RKO (cell line): ENCODE data around the gene TAF5L.
"Not testable (repeated sequence)": the region's sequence is repeated elsewhere in the genome, so short reads cannot be mapped to it uniquely, and the experiment has no call there.

Experiments used
- DNase-seq: peaks from one replicate; pipeline ENCODE4 v3.0.0-alpha.2; 2016; ENCODE audit warnings: low spot score

The TAF5L gene

DNA sequence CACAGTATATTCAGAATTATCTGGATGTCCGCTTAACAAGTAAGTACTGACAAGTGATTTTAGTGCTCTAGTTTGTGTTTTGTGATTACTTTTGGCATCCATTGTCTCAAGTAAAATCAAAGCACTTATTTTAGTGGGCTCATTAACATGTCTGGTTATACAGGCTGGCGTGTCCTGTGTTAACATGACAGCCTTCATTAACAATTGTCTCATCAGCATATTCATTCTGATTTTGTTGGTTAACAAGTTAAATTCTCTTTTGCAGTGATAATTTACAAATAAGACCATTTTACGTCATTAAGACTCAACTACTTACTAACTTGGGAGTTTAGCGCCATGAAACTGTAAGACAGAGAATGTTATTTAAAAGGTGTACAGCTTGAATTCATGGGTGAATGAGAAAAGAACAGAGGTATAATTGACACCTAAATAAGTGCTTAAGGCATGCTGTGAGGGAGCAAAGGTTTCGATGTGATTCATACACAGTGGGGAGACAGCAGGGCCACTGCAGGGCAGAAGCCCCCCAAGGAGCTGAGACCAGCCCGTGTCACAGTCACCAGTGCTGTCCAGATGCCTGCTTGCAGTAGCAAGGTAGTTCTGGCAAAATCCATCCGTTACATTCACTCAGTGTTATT, 22.4 kb downstream of the TAF5L start:
- no peak for DNase-seq

DNA sequence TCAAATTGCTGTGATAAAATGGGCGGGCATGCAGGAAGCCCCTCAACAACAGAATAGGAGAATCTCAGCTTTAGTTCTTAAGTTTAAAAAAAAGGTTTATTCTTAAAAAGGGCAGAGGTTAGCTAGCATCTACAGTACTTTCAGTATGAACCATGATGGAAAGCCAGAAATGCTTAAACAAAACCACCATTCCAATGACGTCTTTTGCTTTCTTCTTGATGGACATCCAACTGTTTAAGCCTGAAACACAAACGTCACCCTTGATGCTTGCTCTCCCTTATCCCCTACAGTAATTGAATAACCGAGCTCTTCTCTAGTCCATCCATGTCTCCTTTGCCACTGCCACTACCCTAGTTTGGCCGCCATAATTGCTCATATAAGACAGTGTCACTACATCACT, 25.7 kb downstream of the TAF5L start:
- no peak for DNase-seq

DNA sequence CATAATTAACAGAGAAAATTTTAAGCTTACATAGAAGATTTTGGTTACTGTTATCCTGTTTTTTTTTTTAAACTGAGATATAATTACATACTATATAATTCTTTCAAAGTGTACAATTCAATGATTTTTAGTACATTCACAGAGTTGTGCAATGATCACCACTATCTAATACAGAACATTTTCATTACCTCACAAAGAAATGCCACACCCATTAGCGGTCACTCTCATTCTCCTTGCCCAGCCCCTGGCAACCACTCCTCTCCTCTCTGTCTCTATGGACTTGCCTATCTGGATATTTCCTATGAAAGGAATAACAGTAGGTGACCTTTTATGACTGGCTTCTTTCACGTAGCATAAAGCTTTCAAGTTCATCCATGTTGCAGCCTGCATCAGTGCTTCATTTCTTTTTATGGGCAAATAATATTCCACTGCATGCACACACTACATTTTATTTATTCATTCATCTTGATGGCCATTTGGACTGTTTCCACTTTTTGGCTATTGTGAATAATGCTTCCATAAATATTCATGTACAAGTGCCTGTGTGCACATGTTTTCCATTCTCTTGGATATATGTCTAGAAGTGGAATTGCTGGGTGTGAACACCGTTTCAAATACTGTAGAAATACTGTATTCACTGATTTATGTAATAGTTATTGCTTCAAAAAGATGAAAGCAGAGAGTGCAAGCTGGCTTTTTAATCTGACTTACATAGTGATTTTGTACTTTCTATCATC, 26.5 kb downstream of the TAF5L start:
- no peak for DNase-seq

DNA sequence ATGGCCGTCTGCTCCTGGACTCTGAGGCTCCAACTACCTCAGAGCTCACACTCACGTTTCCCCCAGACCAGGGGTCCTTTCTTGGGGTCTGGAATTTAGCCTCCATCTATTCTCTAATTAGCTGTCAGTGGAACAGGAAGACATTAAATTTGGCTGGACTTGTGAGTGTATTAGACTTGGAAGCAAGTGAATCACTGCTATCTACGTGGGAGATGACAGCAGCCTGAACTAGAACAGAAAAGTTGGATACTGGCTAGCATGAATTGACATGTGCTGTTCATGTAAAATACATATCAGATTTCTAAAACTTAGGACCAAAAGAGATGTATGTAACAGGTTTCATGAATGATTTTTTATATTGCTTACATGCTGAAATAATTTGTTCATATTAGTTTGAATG, 28.0 kb downstream of the TAF5L start:
- DNase-seq, result no peak

DNA sequence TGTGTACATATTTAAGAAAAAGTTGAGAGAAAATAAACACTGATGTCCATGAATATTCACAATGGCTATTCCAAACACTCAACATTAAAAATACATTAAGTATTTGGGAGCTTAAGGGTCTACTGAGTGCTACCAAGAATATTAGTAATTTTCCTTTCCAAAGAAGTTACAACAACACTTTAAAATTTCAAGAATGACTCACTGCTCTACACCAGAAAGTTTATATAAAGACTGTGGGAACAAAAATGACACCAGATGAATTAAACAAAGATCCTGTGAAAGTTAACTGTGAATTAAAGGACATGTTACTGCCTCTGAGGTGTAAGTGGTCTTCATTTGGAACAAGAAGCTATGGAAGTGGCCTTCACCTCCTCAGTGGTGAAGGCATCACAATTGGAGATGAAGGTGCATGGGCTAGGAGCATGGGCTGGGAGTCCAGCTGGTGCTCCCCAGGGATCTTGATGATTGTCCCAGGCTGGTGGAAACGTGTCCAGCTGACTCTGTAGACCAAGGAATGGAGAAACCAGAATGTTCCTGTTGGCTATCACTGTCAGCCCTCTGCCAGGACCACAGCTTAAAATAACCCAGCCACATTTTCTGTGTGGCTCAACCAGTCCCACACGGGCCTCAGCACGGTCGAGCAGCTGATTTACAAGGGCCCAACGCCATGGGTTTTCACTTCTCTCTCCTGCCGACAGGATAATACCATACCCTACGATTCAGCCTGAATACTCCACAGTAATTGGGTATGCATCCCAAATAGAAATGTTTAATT, 28.8 kb downstream of the TAF5L start:
- DNase-seq, result no peak

DNA sequence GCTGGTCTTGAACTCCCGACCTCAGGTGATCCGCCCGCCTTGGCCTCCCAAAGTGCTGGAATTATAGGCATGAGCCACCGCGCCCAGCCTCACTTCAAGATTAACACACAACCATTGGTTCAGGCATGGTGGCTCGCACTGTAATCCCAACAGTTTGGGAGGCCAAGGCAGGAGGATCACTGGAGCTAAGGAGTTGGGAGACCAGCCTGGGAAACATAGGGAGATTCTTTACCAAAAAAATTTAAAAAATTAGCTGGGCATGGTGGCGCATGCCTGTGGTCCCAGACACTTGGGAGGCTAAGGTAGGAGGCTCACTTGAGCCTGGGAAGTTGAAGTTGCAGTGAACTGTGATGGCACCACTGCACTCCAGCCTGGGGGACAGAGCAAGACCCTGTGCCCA, 30.0 kb downstream of the TAF5L start:
- DNase-seq, result not testable (repeated sequence)

DNA sequence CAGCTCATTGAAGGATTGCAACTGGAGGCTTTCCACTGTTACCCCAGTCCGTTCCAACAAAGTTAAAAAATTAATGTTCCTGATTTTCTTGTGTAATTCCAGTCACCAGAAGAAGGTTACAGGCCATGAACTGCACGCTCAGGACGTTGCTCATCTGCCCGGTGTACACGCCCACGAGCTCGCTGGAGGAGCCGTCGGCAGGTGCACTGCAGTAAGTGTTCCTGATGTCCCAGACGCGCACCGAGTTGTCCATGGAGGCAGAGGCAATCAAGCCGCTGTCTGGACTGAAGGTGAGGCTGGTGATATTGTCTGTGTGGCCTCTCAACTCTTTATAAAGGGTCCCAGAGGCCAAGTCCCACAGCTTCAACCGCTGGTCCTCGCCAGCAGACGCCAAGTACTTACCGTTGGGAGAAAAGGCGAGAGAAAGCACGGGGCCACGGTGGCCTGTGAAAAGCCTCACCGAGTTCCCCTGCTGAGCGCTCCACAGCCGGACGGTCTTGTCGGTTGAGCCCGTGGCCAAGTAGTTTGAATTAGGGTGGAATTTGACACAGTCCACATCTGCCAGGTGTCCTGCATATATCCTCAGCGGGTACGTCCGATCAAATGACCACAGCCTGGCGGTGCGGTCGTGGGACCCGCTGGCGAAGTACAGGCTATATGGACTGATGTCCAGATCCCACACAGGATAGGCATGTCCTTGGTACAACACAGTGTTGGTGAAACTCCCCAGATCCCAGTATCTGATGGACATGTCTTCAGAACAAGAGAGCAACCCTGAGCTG, 31.5 kb downstream of the TAF5L start:
- no peak for DNase-seq

DNA sequence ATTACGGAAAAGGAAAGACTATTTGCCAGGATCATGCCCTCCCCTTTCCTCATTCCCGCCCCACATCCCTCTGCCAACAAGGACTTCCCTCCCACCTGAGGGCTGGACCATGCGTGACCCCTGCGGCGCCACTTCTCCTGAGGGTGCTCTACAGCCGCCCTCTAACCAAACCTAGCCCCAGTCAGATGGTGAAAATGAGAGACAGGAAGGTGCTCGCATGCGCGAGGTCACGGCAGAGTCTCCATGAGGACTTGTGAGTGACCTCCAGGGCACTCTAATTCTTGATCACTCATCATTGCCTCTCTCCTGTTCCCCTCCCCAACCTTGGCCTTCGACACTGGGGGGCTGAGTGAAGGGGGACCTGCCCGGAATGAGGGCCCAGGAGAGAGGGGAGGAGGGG, 32.1 kb downstream of the TAF5L start:
- DNase-seq, result no peak

DNA sequence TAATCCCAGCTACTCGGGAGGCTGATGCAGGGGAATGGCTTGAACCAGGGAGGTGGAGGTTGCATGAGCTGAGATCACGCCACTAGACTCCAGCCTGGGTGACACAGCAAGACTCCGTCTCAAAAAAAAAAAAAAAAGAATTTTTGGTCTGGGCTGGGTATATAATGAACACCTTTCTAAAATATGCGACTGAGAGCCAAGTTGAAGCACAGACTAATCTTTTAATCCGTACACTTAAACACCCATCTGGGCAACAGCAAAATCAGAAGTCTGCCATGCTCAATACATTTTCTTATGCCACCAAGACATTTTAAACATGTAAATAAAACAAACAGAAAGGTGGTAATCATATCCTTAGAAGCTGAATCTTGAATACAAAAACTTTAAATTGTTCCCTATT, 35.8 kb downstream of the TAF5L start:
- no peak for DNase-seq

DNA sequence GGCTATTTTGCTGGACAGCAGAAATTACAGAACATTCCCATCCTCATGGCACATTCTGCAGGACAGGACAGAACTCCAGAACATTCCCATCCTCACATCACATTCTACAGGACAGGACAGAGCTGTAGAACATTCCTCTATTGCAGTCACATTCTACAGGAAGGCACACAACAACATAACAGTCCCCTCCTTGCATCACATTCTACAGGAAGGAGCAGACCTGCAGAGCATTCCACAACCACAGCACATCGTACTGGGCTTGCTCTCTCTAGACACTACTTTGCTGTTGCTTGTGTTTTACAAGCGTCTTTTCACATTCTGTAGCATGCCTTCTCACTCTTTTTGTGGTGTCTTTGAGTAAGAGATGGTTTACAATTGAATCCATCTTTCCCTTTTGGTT, 40.6 kb downstream of the TAF5L start:
- DNase-seq, result no peak

DNA sequence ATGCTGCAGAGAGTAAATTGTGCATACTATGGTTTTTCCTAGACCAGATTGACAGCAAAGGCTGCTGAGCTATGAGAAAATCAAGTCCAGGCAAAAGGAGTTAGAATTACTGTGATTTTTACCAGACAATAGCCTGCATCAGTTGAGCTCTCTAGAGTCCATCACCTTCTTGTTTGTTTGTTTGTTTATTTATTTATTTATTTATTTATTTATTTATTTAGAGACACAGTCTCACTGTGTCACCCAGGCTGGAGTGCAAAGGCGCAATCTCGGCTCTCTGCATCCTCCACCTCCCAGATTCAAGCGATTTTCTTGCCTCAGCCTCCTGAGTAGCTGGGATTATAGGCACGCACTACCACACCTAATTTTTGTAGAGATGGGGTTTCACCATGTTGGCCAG, 43.2 kb downstream of the TAF5L start:
- DNase-seq, result no peak

DNA sequence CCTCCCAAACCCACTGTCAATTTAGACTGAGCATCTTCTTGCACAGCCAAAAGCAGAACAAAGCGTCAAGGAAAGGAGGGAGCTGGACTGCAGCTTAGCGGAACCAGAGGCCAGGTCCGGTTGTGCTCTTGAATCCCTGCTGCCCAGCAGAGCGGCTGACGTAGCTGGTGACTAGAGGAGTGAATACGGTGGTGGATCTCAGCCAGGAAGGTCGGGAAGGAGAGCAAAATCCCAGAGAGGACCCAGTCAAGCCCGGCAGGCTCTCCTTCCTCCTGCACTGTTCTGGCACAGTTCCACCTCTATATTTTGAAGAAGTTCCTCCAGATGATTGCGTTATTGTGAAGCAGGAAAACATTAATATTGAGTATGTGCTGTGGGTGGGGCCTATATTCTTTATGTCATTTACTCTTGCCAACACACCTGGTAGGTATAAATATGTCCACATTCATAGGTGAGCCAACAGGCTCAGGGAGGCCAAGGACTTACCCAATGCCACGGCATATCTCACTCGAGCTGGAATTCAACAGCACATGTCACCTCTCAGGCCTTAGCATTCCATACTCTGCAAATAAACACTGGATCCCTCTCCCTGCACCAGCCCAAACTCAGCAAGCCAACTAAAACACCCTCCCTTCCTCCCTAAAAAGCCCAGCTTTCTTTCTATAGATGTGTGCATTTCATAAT, 43.8 kb downstream of the TAF5L start:
- no peak for DNase-seq

DNA sequence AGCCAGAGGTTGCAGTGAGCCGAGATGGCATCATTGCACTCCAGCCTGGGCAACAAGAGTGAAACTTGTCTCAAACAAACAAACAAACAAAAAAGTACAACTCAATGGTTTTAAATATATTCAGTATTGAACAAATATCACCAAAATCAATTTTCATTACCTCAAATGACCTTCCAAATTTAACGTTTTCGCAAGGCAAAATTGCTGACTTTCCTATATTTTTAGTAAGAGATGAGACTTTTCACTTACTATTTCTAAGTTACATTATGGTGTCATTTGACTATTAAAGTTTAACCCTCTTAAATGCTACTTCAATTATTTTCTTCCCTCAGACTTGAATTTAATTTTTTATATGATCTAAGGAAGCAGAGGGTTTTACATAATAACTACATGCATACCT, 44.4 kb downstream of the TAF5L start:
- no peak for DNase-seq

DNA sequence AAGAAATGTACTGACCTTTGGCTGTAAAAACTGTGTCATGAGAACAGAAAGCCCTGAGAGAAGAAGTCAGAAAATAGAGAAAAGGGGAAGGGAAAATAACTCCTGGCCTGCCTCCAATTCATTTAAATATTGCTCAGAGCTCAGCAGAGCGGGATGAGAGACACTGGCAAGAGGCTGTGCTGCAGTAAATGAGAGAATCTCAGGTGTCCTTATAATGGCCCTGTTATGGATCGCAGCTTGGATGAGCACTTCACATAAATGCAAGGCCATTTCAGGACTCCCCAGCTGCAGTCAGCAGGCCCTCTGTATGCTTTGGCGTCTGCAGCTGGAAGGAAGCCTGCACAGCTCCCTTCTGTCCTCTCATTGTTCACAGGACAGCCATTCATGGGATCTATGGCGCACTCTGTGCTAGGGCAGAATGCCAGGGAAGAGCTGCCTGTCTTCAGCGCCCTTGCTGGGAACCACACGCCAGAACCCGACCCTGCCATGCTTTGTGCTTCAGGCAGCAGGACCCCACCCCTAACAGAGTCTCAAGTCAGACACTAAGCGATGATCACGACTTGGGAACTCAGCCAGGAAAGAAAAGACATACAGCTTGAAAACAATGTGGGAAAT, 46.8 kb downstream of the TAF5L start:
- no peak for DNase-seq

DNA sequence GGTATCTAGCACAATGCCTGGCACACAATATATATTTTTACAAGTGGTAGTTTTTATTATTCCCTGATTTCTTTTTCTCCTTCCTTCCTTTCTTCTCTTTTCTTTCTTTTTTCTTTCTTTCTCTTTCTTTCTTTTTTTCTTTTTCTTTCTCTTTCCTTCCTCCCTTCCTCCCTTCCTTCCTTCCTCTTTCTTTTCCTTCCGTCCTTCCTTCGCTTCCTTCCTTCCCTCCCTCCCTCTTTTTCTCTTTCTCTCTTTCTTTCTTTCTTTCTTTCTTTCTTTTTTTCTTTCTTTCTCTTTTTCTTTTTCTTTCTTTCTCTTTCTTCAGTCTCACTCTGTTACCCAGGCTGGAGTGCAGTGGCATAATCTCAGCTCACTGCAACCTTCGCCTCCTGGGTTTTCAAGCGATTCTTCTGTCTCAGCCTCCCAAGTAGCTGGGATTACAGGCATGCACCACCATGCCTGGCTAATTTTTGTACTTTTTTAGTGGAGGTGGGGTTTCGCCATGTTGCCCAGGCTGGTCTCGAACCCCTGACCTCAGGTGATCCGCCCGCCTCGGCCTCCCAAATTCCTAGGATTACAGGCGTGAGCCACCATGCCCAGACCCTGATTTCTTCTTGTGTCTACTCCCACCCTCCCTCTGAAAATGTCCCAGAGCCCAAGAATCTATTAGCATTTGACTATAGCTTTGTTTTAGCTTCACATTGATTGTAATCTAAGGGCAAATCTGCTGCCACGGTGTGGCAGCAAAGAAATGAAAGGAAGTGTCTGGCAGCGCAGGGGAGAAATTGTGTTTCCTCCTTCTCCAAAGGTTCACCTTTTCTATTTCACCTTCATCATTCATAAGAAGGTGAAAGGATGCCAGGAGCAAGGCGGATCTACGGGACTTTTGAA, 47.5 kb downstream of the TAF5L start:
- no peak for DNase-seq

DNA sequence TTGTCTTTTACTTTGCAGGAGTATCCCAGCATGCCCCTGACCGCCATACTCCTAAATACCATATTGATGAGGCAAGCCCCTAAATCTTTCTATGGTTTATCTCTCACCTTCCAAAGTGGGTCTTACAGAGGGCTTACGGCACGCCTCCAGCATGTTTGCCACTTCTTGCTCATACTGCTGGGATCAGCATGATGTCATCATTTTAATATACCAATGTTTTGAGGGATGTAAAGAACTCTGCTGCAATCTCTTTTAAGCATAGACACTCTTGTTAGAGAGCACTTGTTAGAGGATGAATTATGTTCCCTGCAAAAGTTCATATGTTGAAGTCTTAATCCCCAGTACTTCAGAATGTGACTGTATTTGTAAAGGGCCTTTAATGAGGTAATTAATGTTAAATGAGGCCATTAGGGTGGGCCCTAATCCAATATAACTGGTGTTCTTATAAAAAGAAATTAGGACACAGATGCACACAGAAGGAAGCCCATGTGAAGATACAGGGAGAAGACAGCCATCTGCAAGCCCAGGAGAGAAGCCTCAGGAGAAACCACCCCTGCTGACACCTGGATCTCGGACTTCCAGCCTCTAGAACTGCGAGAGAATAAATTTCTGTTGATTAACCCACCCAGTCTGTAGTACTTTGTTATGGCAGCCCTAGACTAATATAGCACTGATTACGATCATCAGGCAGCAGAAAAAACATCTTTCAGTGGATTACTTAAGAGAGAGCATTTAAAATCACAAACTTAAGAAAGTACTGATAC, 51.1 kb downstream of the TAF5L start:
- DNase-seq, result no peak

DNA sequence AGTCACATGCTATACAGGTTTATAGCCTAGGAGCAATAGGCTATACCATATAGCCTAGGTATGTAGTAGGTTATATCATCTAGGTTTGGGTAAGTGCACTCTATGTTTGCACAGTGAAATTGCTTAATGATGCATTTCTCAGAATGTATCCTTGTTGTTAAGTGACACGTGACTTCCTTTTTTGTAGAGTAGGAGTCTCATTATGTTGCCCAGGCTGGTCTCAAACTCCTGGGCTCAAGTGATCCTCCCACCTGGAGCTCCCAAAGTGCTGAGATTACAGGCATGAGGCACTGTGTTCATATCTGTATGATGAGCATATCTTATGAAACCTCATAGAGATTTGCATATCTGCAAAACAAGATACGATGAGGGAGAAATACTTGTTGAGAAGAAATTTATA, 53.6 kb downstream of the TAF5L start:
- no peak for DNase-seq

DNA sequence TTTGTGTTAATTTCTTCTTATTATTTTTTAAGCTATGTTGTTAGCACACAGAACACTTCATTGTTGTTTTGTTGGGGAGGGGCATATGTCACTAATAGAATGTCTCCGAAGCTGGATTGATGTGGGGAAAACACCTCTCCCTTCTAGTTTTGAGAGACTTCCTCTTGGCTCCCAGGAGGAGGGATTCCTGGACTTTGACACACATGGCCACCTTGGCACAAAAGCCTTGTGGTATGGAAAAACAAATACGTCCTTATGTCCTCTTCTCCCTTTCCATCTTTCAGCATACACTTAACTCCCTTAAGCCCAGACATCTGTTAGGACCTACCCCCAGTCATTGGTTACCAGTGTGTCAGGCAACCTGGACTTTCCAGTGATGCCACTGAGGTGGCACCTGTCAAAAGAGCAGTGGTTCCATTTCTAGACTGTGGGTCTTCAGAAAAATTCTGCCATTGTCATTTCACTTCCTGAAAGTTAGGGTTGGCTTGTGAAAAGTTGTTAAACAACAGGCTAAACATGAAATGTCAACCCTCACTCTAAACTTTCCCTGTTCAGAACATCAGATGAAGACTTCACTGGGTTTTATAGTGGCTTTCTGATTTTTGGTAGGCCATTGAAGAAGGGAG, 54.9 kb downstream of the TAF5L start:
- DNase-seq, result no peak

DNA sequence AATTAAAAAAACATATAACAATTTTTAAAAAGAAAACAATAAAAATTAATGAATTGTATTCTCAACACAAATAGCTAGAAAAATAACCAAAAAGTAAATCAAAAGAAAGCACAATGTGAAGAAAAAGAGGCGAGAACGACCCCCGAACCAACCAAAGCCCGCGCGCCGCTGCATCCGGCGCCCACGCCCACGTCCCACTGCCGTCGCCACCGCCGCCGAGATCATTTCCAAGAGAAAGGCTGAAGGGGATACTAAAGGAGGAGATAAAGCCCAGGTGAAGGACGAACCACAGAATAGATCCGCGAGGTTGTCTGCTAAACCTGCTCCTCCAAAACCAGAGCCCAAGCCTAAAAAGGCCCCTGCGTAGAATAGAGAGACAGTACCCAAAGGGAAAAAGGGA, 55.6 kb downstream of the TAF5L start:
- no peak for DNase-seq
